K562 (cell line): Measurements from ENCODE around the gene ACSF2. TPM values are rescaled to one million over a fixed set of nuclear protein-coding genes. Genes with fewer than 3 reads are reported as not detected.

Experiments
- ADNP ChIP-seq: fragments of 200-800 bp; sonication (Bioruptor generic); IDR thresholded peaks from 2 replicates; pipeline ENCODE4 v1.6.1; 2016; ENCODE audit warnings: missing genetic modification characterization, missing compliant biosample characterization
- AFF1 ChIP-seq, 2 experiments: fragments of 450-650 bp; IDR thresholded peaks; 2 replicates each; pipeline ENCODE4 v1.6.1; 2018; ENCODE audit warnings: mild to moderate bottlenecking in 2 of 2, low read depth in 1 of 2; ENCODE audit not compliant: partially characterized antibody in 2 of 2
- BMI1 ChIP-seq: fragments of 150-350 bp; IDR thresholded peaks from 2 replicates; pipeline ENCODE4 v1.6.1; 2014; ENCODE audit warnings: low read length
- CEBPZ ChIP-seq: fragments of 150-350 bp; IDR thresholded peaks from 2 replicates; pipeline ENCODE4 v1.6.1; 2014; ENCODE audit warnings: low read depth, mild to moderate bottlenecking, low read length, borderline replicate concordance
- CXXC5 ChIP-seq: fragments of 250-450 bp; sonication (Bioruptor Pico); IDR thresholded peaks from 2 replicates; pipeline ENCODE4 v1.8.0; 2022; ENCODE audit warnings: inconsistent platforms, mild to moderate bottlenecking, moderate library complexity
- FOS ChIP-seq: IDR thresholded peaks from 3 replicates; pipeline ENCODE4 v1.6.1; 2011; ENCODE audit not compliant: insufficient read length; ENCODE audit errors: extremely low read depth
- HSF4 ChIP-seq: fragments of 250-450 bp; sonication (Bioruptor Pico); IDR thresholded peaks from 2 replicates; pipeline ENCODE4 v2.1.2; 2022; ENCODE audit warnings: mild to moderate bottlenecking, moderate library complexity, borderline replicate concordance
- KAT2B ChIP-seq: IDR thresholded peaks from one replicate; pipeline ENCODE4 v1.6.1; 2012; ENCODE audit warnings: low read depth, mild to moderate bottlenecking, control low read depth, inconsistent platforms, low read length, moderate library complexity
- NFYB ChIP-seq: IDR thresholded peaks from 2 replicates; pipeline ENCODE4 v1.6.1; 2011; ENCODE audit warnings: mild to moderate bottlenecking, moderate library complexity; ENCODE audit not compliant: insufficient read length; ENCODE audit errors: extremely low read depth
- NR2C1 ChIP-seq, 2 experiments: fragments of 450-650 bp; IDR thresholded peaks; 2 replicates each; pipeline ENCODE4 v1.6.1; 2017; ENCODE audit warnings: mild to moderate bottlenecking in 2 of 2, antibody characterized with exemption in 1 of 2, inconsistent platforms in 1 of 2, missing compliant biosample characterization in 1 of 2, missing genetic modification characterization in 1 of 2
- PPARD ChIP-seq: fragments of 250-450 bp; sonication (Bioruptor Pico); IDR thresholded peaks from 2 replicates; pipeline ENCODE4 v1.8.0; 2022; ENCODE audit warnings: inconsistent platforms, mild to moderate bottlenecking, moderate library complexity
- PRPF4 ChIP-seq: fragments of 200-400 bp; formaldehyde crosslinking; IDR thresholded peaks from one replicate; pipeline ENCODE4 v1.6.1; 2017; ENCODE audit warnings: low read length, low read depth, mild to moderate bottlenecking; ENCODE audit not compliant: insufficient read depth, poor library complexity, severe bottlenecking
- XRCC3 ChIP-seq: fragments of 450-650 bp; IDR thresholded peaks from 2 replicates; pipeline ENCODE4 v1.6.1; 2017; ENCODE audit warnings: mild to moderate bottlenecking, moderate library complexity
- ZBTB1 ChIP-seq: sonication (generic); formaldehyde crosslinking; IDR thresholded peaks from 2 replicates; pipeline ENCODE4 v1.8.1; 2023; ENCODE audit warnings: missing genetic modification reagents, low read depth, mild to moderate bottlenecking, borderline replicate concordance
- ZNF165 ChIP-seq: fragments of 250-450 bp; sonication (Bioruptor Pico); IDR thresholded peaks from 2 replicates; pipeline ENCODE4 v1.4.0; 2020; ENCODE audit warnings: borderline replicate concordance
- ZNF175 ChIP-seq: fragments of 200-800 bp; sonication (Bioruptor generic); IDR thresholded peaks from 2 replicates; pipeline ENCODE4 v1.6.1; 2016; ENCODE audit warnings: low read depth, mild to moderate bottlenecking, missing genetic modification characterization, missing compliant biosample characterization
- ZNF830 ChIP-seq: fragments of 250-450 bp; sonication (Bioruptor Pico); IDR thresholded peaks from 2 replicates; pipeline ENCODE4 v1.5.0; 2021; ENCODE audit warnings: mild to moderate bottlenecking
- polyA plus RNA-seq, 8 experiments: library from polyadenylated mRNA; depleted of rRNA in 4 of 8; stranded (reverse) in 5 of 8; unstranded in 3 of 8; fragments of >200 nt; fragmentation: Nextera tagmentation in 2 of 8; fragmentation: Illumina TruSeq in 1 of 8; extraction: Ambion mirVana in 2 of 8; extraction: Trizol in 1 of 8; gene quantifications; 2 replicates each; pipeline versions ENCODE4 v1.2.1 to v1.2.3, GENCODE V29; 2011 to 2014; ENCODE audit warnings: inconsistent platforms in 1 of 8, missing spikeins in 1 of 8
- total RNA-seq, 7 experiments: library from RNA; depleted of rRNA in 6 of 7; stranded (reverse); fragments of >200 nt in 6 of 7; fragmentation: Illumina TruSeq in 2 of 7; extraction: Trizol in 2 of 7; gene quantifications; 2 replicates each; pipeline versions ENCODE4 v1.2.1 to v1.2.3, GENCODE V29; 2011 to 2021; ENCODE audit warnings: low replicate concordance in 1 of 7
- TF ChIP-seq, protein P1 (sequence below): fragments of 250-450 bp; sonication (Bioruptor Pico); IDR thresholded peaks from 2 replicates; pipeline ENCODE4 v1.5.0; 2021

The ACSF2 gene
- total and polyA plus RNA-seq, 9 of the 15 experiments (the other 6 are each of a cell fraction or from before 2014, with no cell fraction given) = 0.89 to 6.1 (median 3.5) TPM

DNA sequence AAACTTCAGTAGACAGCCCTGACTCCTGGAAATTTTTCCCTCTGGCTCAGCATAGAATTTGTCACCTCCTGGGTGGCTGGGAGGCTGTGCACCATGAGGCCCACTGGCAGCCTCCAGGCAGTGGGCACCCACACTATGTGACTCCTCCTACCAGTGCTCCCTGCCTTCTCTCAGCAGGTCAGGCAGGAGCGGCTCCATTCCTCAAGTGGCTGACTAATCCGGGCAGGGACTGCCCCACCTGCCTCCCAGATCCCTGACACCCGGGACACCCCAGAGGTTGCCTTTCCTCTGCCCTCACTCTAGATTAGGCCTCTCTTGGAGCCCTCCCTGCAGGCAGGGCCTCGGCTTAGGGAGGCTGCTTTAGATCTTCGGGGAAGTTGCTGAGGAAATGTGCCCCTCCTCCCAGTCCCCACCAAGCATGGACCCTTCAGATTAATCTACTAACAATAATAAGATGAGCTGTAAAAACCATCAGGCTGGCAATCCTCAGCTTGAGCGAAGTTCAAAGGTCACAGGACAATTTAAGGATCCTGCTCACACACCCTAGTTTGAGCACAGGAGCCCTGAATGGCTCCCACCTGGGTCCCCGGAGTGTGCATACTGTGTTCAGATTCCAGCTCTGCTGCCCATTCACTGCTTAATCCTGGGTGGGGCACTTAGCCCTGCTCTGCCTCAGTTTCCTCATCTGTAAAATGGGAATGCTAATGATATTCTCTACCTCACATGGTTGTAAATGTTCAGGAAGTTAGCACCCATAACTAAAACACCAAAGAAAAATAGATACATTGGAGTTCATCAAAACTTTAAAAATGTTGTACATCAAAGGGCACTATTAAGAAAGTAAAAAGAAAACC, 72.2 kb downstream of the ACSF2 start (continued):
- no peak for TF ChIP-seq CEBPZ
- peak; percentile 37; the same call in 1 of the 2 replicates for TF ChIP-seq ADNP (tag)
- TF ChIP-seq, protein P1, sequence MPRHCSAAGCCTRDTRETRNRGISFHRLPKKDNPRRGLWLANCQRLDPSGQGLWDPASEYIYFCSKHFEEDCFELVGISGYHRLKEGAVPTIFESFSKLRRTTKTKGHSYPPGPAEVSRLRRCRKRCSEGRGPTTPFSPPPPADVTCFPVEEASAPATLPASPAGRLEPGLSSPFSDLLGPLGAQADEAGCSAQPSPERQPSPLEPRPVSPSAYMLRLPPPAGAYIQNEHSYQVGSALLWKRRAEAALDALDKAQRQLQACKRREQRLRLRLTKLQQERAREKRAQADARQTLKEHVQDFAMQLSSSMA (CRISPR knock-in tag) = no peak
- no peak for TF ChIP-seq BMI1
- no peak for TF ChIP-seq KAT2B
- no peak for TF ChIP-seq ZBTB1 (CRISPR knock-in tag)
- no peak for TF ChIP-seq ZNF830
- no peak for TF ChIP-seq FOS
- TF ChIP-seq XRCC3 = no peak
- no peak for TF ChIP-seq PRPF4
- TF ChIP-seq NR2C1 (IDR thresholded peaks at IDR 0.05) = no peak
- peak; percentile 35; the same call in 1 of the 2 replicates for TF ChIP-seq NR2C1 (tag; IDR thresholded peaks at IDR 0.05)
- no peak for TF ChIP-seq PPARD
- no peak for TF ChIP-seq NFYB
- TF ChIP-seq ZNF175 = no peak
- TF ChIP-seq HSF4 (CRISPR knock-in tag) = no peak
- no peak for TF ChIP-seq CXXC5 (CRISPR knock-in tag)
- no peak for TF ChIP-seq AFF1 (IDR thresholded peaks at IDR 0.05; ENCODE audit: low read depth in 1 of 2, partially characterized antibody in 2 of 2)
- TF ChIP-seq ZNF165 = no peak
